Endodermal cell (in vitro differentiated cells): ENCODE data around the gene SLC19A1. TPM values are rescaled to one million over a fixed set of nuclear protein-coding genes. Genes with fewer than 3 reads are reported as not detected.

Experiments used
- DNase-seq: peaks from one replicate; pipeline ENCODE4 v3.0.0-alpha.2; 2017
- H3K27ac ChIP-seq: 2 replicates; pipeline ENCODE4 v1.5.1; 2013; ENCODE audit warnings: mild to moderate bottlenecking, low read depth, low read length, moderate library complexity
- H3K27me3 ChIP-seq: 2 replicates; pipeline ENCODE4 v1.6.1; 2013; ENCODE audit warnings: mild to moderate bottlenecking, low read length, moderate library complexity; ENCODE audit not compliant: insufficient read depth, control insufficient read depth, poor library complexity, severe bottlenecking
- H3K36me3 ChIP-seq: 2 replicates; pipeline ENCODE4 v1.7.0; 2013; ENCODE audit warnings: mild to moderate bottlenecking, low read length, moderate library complexity; ENCODE audit not compliant: control insufficient read depth, insufficient read depth
- H3K4me1 ChIP-seq: one replicate; pipeline ENCODE4 v1.7.0; 2013; ENCODE audit warnings: low read length; ENCODE audit not compliant: control insufficient read depth, insufficient read depth
- H3K4me3 ChIP-seq: 2 replicates; pipeline ENCODE4 v1.5.1; 2013; ENCODE audit warnings: mild to moderate bottlenecking, low read length, moderate library complexity
- H3K9ac ChIP-seq: 2 replicates; pipeline ENCODE4 v1.6.1; 2013; ENCODE audit warnings: mild to moderate bottlenecking, low read length, moderate library complexity; ENCODE audit not compliant: poor library complexity, severe bottlenecking; ENCODE audit errors: extremely low read depth
- H3K9me3 ChIP-seq: 2 replicates; pipeline ENCODE4 v1.6.1; 2013; ENCODE audit warnings: mild to moderate bottlenecking, low read length, moderate library complexity; ENCODE audit not compliant: control insufficient read depth
- H3K27ac Mint-ChIP-seq: 2 replicates; pipeline ENCODE4 v1.8.0; 2020; ENCODE audit warnings: mixed read lengths
- H3K27me3 Mint-ChIP-seq: 2 replicates; pipeline ENCODE4 v1.8.0; 2021; ENCODE audit warnings: mild to moderate bottlenecking, mixed read lengths; ENCODE audit not compliant: insufficient read depth
- H3K36me3 Mint-ChIP-seq: 2 replicates; pipeline ENCODE4 v1.8.0; 2020; ENCODE audit warnings: low read depth, mixed read lengths
- H3K4me1 Mint-ChIP-seq: 2 replicates; pipeline ENCODE4 v1.8.0; 2020; ENCODE audit warnings: mixed read lengths
- H3K4me3 Mint-ChIP-seq: 2 replicates; pipeline ENCODE4 v1.8.0; 2020; ENCODE audit warnings: mild to moderate bottlenecking, moderate library complexity, mixed read lengths
- H3K9me3 Mint-ChIP-seq: 2 replicates; pipeline ENCODE4 v1.8.0; 2020; ENCODE audit warnings: mild to moderate bottlenecking, mixed read lengths
- WGBS, 2 experiments: methylation state at CpG; one replicate each; pipeline versions ENCODE4 v1.1.5 to v1.1.7; 2013; ENCODE audit warnings: missing lambda C conversion rate in 2 of 2, mixed read lengths in 1 of 2; ENCODE audit not compliant: insufficient coverage in 1 of 2, insufficient read length in 1 of 2; 5-methylcytosine and 5-hydroxymethylcytosine counted together
- total RNA-seq, 2 donors: library from RNA; stranded (reverse); fragmentation: NEBNext Ultra II Directional in 1 of 2; extraction: Animal tissue kit (Norgen Biotek cat#: 25700) in 1 of 2; gene quantifications; 2 replicates in 1 of 2; 3 replicates in 1 of 2; pipeline ENCODE4 v1.2.1, GENCODE V29; 2021
- TF ChIP-seq, protein P1 (sequence below): fragments of 200-600 bp; sonication (generic); conservative IDR thresholded peaks from 2 replicates; pipeline ENCODE4 v1.5.0; 2021; ENCODE audit warnings: antibody characterized with exemption, mild to moderate bottlenecking

SLC19A1 gene
- total RNA-seq, 2 donors from 2014 or later, result 28.8 to 29.4 TPM

DNA sequence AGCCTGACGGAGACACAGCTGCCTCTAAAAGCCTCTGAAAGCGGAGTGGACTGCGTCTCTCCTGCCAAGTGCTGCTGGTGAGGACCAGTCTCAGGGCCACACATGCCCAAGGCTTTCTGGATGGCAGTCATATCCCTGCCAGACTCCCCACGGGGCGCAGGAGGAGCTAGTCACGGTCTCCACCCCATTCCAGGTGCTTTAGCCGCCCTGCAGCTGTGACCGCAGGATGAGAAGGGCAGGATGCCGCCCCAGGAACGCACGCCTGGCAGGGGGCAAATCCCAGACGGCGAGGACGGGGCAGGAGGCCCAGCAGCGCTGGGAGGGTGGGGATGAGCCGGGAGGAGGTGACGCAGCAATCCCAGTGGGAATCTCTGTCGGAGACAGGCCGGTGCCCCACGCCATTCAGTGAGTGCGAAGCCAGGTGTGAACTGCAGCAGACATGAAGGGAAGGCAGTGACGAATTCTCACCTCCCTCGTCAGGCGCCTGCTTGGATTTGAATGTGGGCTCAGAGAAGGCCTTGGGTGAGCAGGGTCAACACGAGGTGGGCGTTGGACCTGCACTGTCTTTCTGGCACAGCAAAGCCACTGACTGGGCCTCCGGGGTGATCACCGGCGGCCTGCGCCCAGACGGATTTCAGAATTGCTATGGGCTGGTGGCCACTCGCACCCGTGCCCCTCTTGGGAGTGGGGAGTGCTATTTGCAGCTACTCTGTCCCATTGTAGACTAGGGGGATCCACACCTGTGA lies 38.5 kb upstream of the SLC19A1 start:
- peak; percentile 69 for DNase-seq
- Histone ChIP-seq H3K36me3 (no peaks in the 10 kb centered on the region), H3K27me3 (peaks cover 16% of the 10 kb centered on the region), H3K4me3 (no peak overlapping the region), H3K9ac (no peak overlapping the region), H3K4me1 (no peaks in the 10 kb centered on the region), H3K27ac (no peak overlapping the region), H3K9me3 (peaks cover 31% of the 10 kb centered on the region)
- no peaks in the 10 kb centered on the region for H3K4me1 Mint-ChIP-seq
- no peak overlapping the region for H3K27ac Mint-ChIP-seq
- no peaks in the 10 kb centered on the region for H3K36me3 Mint-ChIP-seq
- no peak overlapping the region for H3K4me3 Mint-ChIP-seq
- WGBS, 2 experiments, result 77 to 78% methylated on average over 11 to 33 of the region's 33 CpGs
- TF ChIP-seq, protein P1, sequence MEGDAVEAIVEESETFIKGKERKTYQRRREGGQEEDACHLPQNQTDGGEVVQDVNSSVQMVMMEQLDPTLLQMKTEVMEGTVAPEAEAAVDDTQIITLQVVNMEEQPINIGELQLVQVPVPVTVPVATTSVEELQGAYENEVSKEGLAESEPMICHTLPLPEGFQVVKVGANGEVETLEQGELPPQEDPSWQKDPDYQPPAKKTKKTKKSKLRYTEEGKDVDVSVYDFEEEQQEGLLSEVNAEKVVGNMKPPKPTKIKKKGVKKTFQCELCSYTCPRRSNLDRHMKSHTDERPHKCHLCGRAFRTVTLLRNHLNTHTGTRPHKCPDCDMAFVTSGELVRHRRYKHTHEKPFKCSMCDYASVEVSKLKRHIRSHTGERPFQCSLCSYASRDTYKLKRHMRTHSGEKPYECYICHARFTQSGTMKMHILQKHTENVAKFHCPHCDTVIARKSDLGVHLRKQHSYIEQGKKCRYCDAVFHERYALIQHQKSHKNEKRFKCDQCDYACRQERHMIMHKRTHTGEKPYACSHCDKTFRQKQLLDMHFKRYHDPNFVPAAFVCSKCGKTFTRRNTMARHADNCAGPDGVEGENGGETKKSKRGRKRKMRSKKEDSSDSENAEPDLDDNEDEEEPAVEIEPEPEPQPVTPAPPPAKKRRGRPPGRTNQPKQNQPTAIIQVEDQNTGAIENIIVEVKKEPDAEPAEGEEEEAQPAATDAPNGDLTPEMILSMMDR, result no peak
- H3K9me3 Mint-ChIP-seq, result peaks cover 39% of the 10 kb centered on the region
- H3K27me3 Mint-ChIP-seq, result peaks cover 38% of the 10 kb centered on the region

DNA sequence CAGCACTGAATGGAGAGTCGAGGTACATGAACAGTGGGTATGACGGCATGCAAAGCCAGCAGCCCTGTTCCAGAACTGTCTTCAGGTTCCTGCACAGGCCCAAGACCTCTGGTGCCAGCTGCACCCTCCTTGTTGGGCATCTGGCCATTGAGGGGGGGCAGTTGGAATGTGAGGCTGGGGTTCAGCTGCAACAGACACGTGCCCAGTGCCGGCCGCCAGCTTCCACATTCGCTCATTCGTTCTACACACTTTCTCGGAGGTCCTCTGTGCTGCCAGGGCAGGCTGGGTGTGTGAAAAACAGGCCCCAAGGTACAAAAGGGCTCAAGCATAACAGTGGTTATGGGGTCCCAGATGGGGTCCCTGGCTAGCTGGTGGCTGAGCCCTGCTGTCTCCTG lies 37.9 kb upstream of the SLC19A1 start:
- Mint-ChIP-seq H3K9me3 (peaks cover 35% of the 10 kb centered on the region), H3K27ac (no peak overlapping the region), H3K27me3 (peaks cover 34% of the 10 kb centered on the region), H3K36me3 (no peaks in the 10 kb centered on the region), H3K4me3 (no peak overlapping the region), H3K4me1 (no peaks in the 10 kb centered on the region)
- peak; percentile 41 for DNase-seq
- WGBS, 2 experiments, result 96 to 100% methylated on average over 5 to 8 of the region's 8 CpGs
- H3K36me3 ChIP-seq, result no peaks in the 10 kb centered on the region
- peaks cover 25% of the 10 kb centered on the region for H3K9me3 ChIP-seq
- H3K4me1 ChIP-seq, result no peaks in the 10 kb centered on the region
- TF ChIP-seq, protein P1, result no peak
- no peak overlapping the region for H3K27ac ChIP-seq
- no peak overlapping the region for H3K9ac ChIP-seq
- no peak overlapping the region for H3K4me3 ChIP-seq
- peaks cover 16% of the 10 kb centered on the region for H3K27me3 ChIP-seq

DNA sequence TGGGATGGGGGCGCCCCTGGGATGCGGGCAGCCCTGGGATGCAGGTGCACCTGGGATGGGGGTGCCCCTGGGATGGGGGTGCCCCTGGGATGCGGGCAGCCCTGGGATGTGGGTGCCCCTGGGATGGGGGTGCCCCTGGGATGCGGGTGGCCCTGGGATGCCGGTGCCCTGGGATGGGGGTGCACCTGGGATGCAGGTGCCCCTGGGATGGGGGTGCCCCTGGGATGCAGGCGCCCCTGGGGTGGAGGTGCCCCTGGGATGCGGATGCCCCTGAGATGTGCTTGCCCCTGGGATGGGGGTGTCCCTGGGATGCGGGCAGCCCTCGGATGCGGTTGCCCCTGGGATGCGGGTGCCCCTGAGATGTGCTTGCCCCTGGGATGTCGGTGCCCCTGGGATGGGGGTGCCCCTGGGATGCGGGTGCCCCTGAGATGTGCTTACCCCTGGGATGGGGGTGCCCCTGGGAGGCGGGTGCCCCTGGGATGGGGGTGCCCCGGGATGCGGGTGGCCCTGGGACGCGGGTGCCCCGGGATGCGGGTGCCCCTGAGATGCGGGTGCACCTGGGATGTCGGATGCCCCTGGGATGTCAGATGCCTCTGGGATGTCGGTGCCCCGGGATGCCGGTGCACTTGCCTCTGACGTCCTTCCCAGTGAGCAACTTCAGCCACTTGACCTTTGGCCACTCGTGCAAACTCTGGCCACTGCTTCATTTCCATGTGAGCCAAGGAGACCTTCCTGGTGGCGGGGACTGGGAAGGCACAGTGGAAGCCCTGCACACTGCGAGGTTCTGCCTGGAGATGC lies 37.3 kb upstream of the SLC19A1 start:
- no peak overlapping the region for H3K4me3 ChIP-seq
- TF ChIP-seq, protein P1, result no peak
- H3K27me3 Mint-ChIP-seq, result peaks cover 29% of the 10 kb centered on the region
- H3K4me1 Mint-ChIP-seq, result no peaks in the 10 kb centered on the region
- no peak overlapping the region for H3K4me3 Mint-ChIP-seq
- no peak overlapping the region for H3K27ac Mint-ChIP-seq
- DNase-seq, result no peak
- H3K4me1 ChIP-seq, result no peaks in the 10 kb centered on the region
- no peak overlapping the region for H3K9ac ChIP-seq
- H3K36me3 Mint-ChIP-seq, result no peaks in the 10 kb centered on the region
- no peaks in the 10 kb centered on the region for H3K36me3 ChIP-seq
- H3K27me3 ChIP-seq, result peaks cover 15% of the 10 kb centered on the region
- H3K9me3 Mint-ChIP-seq, result peaks cover 29% of the 10 kb centered on the region
- peaks cover 19% of the 10 kb centered on the region for H3K9me3 ChIP-seq
- 95% methylated on average over 21 to 29 of the region's 29 CpGs for WGBS, 2 experiments
- H3K27ac ChIP-seq, result no peak overlapping the region
